Measurements from ENCODE around the gene EPN1. TPM values are rescaled to one million over a fixed set of nuclear protein-coding genes. Genes with fewer than 3 reads are reported as not detected.

The EPN1 gene
- 112 and 155 TPM in 2 replicates for total RNA-seq

DNA sequence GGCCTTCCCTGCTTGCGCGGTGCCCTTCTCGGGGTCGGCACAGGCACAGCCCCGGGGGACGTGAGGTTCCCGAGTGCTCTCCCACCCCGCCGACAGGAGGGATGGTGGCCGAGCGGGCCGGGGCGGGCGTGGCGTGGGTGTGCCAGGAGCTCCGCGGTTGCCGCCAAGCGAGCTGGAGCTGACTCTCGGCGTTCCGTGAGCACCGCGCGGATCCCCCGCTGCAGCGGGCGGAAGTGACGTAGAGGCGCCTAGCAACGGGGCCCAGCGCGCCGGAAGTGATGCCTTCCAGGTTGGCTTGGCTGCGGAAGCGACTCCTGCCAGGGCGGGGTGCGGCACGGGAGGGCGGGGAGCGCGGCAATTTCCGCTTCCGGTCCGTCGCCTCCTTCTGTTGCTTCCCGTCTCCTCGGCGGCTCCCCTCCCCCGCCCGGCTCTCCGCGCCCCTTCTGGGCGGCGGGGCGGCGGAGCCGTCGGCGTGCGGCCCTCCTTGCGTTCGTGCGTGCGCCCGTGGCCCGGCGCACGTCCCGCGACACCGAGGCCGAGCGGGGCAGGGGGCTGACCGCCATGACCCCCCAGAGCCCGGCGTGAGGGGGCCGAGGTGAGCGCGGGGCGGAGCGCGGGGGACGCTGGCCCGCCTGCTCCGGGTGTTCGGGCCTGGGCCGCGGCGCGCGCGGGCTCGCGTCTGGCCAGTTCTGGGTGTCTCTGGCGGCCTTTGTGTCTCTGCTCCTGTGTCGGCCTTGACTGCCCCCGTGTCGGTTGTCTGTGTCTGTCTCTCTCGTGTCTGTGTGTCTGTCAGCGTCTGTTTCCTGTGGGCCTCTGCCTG is at the start of gene EPN1:
Gene EPN1, plus strand, starts transcription at position 386 of the 820 bp plus-strand sequence. CDS start 3,402 bp downstream, outside the sequence.

DNA sequence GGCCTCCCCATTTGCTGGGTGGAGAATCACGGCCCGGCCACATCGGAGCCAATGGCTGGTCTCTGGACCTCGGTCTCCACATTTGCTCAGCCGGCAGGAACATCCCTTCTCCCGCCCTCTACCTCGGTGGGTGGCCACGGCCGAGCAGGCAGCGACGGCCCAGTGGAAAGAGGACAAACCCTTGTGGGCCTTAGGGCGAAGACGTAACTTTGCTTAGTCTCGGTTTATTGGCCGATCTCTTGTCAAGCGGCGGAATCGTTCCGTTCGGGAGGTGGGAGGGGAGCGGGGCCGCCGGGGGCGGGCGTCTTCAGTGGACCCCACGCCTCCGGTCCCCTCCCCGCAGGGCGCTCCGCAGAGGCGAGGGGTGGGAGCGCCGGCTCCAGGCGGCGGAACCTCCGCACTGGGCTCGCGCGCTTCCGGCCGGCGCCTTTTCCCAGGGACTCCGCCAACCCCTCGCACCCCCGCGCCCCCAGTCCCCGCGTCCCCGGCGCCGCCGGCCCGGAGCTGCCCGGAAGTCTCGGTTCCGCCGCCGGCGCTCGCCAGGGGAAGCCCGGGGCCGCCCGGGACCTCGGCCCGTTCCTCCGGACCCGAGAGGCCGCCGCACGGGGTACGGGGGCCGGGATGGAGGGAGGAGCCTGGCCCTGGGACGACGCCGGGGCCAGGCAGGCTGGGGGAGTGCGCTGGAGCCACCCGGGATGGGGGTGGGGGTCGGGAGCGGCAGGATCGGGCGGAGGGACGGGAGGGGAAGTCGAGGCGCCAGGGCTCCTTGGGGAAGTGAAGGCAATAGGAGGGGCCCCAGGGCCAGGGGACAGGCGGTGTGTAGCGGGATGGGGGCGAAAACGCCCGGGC is 34.2 kb upstream of the EPN1 start, which contains the start of gene ZNF580:
Gene ZNF580, plus strand, starts transcription at position 426 of the 849 bp plus-strand sequence. CDS start 1,507 bp downstream, outside the sequence.

DNA sequence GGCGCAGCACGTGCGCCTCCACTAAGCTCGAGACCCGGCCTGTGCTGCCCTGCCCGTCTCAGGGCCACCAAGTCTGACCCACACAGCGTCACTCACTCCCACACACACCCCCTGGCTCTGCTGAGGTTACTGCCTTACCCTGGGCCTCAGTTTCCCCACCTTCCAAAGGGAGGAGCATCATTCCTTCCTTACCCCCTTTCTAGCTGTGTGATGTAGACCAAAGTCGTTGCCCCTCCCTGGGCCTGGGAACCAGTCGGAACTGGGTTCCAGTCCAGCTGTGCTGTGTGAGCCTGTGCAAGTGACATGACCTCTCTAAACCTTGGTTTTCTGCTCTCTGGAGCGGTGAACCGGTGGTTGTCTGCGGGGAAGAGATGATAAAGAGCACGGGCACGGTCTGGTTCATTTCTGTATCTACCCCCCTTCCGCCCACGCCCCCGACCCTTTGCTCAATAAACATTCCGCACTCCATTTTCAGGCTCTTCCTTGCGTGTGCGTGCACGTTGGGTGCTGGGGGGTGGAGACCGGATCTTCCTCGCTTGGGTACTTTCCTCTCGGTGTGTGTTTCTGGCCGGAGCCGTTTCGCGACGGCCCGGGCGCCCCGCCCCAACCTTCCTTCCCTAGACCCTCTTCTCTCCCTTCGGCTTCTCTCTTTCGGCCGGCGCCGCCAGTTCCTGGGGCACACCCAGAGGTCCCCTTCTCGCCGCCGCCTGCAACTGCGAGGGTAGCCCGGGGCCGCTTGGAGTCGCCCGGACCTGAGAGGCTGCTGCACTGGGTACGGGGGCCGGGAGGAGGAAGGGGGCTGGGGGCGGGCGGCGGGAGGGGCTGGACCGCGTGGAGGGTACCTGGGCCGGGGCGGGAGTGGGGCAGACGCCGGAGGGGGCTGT is 31.8 kb upstream of the EPN1 start, which contains the start of gene ZNF581:
Gene ZNF581, plus strand, starts transcription at position 647 of the 884 bp plus-strand sequence. CDS start 923 bp downstream, outside the sequence.

DNA sequence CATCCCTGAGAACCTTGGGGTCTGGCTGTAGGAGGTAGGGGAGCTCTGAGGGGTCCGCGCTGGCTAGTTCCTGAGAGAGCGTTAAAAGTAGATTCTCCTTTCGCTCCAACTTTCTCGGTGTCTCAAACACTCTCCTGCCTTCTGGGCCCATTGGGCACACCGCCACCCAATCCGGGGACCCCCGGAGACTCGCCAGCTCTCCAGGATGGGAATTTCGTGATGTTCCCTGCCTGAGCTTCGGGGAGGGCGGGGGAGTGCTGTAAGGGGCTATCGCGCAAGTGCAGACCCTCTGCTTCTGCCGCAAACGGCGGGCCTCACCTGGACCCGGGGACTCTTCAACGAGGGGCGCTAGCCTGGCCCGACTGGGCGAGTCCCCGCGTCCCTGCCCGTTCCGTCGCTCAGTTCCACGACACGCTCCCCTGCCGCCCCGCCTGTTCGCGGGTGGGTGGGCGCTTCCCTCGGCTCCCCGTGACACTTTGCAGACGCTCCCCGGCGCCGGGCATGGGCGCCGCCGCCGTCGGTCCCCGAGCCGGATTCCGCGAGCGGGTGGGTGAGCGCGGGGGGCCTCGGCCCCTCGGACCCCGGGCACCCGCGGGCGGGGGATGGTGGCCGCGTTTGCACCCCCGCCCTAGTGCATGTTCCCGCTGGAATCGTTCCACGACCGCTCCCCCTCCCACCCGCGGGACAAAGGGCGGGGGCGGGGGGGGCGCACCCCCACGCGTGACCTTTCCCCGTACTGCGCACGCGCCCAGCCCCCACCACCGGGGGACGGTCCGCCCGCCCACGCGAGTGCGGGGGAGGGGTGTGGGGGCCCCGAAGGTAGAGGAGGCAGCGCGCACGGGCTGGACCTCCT is 27.1 kb upstream of the EPN1 start, which contains the start of gene CCDC106:
Gene CCDC106, plus strand, starts transcription at position 481 of the 853 bp plus-strand sequence. CDS start 835 bp downstream, outside the sequence.

DNA sequence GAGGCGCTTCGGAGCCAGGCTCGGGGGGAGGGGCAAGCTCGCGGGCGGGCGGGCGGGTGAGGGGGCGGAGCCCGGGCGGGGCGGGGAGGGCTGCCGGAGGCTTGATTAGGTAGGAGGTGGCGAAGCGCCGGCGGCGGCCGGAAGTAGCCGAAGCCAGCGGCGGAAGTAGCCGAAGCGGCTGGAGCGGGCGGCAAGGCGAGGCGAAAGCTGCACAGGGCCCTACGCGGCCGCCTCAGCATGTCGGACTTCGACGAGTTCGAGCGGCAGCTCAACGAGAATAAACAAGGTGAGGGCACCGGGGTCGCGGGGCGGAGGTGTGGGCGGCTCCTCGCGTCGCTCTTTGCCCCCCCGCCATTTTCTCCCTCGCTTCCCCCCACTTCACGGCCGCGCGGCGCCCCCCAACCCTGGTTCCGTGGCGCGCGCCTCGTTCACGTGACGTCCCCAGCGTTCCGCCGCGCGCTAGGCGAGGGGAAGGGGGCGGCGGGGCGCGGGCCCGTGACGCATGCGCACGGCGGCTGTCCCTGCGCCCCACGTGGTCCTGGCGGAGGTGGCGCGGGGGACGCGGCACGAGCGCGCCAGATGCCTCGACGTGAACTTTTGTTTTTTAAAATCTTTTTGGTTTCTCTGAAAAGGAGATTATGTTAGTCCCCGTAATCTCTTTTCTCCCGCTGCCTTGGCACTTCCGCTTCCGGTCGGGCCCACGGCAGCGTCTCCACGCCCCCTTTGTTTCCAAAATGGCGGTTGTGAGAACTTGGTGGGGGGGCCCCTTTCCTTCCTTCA is 20.0 kb upstream of the EPN1 start, which contains the start of gene U2AF2:
Gene U2AF2, plus strand, starts transcription at position 168 of the 780 bp plus-strand sequence. Its CDS starts 70 bp downstream, at position 238.

DNA sequence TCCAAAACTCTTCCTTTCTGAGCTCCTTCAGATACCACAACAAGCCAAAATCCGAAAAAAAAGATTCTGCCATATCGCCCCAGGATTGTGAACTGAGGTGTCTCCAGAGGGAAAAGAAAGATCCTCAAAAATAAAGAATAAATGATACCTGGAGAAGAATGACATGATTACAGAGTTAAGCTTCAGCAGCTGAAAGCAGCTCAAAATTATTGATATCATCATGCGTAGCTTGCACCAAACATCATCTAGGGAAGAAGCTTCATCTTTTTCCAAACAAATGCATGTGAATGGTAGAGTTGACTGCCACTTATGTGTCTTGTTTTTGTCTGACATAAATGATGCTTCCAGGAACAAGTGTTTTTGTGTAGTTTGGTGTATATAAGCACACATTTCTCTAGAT is 63.3 kb downstream of the EPN1 start, which contains the start of gene NLRP9:
Gene NLRP9, minus strand, starts transcription at position 101 of the 400 bp plus-strand sequence. Its CDS starts 28 bp downstream, at position 73.

DNA sequence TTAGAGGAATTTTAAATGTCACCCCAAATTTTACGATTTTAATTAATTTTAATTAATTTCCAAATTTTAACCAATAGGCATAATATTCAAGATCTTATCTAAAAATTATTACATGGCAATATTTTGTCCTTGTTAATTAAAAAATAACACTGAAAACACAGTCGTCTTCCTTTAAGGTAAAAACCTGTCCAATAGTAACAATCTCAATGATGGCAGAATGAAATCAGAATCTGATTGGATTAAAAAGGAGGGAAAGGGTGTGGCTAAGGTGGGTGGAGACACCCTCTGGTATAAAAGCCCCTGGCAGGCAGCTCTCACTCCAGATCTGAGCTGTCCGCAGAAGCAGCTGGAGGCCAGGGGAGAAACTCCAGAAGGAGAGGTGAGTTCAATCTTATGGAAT is 83.8 kb downstream of the EPN1 start, which contains the start of gene RFPL4A:
Gene RFPL4A, plus strand, starts transcription at position 301 of the 400 bp plus-strand sequence. CDS start 2,704 bp downstream, outside the sequence.

Other genes starting within 250 kb of the EPN1 start
- gene SHISA7, start 231.9 kb upstream of the EPN1 start, total RNA-seq: under 0.01 TPM in 1 of 2 replicates, not detected in the other
- 102 and 133 TPM in 2 replicates for gene ISOC2, start 213.6 kb upstream of the EPN1 start, total RNA-seq
- gene C19orf85, start 210.5 kb upstream of the EPN1 start, total RNA-seq: not detected in 2 replicates
- gene ZNF628, start 198.6 kb upstream of the EPN1 start, total RNA-seq: 8.8 and 19.0 TPM in 2 replicates
- gene NAT14, start 190.0 kb upstream of the EPN1 start, total RNA-seq: 27.2 and 76.3 TPM in 2 replicates
- 0.81 and 34.0 TPM in 2 replicates for gene SSC5D, start 186.8 kb upstream of the EPN1 start, total RNA-seq
- 2.4 and 7.9 TPM in 2 replicates for gene SBK2, start 138.1 kb upstream of the EPN1 start, total RNA-seq
- gene SBK3, start 129.7 kb upstream of the EPN1 start, total RNA-seq: 0.13 and 0.16 TPM in 2 replicates
- gene ZNF579, start 94.4 kb upstream of the EPN1 start, total RNA-seq: 10.8 and 25.7 TPM in 2 replicates
- 6.0 and 8.5 TPM in 2 replicates for gene FIZ1, start 75.7 kb upstream of the EPN1 start, total RNA-seq
- gene ZNF524, start 74.9 kb upstream of the EPN1 start, total RNA-seq: 18.4 and 25.5 TPM in 2 replicates
- gene ZNF865, start 69.6 kb upstream of the EPN1 start, total RNA-seq: 4.6 and 12.7 TPM in 2 replicates
- 3.7 and 6.7 TPM in 2 replicates for gene ZNF784, start 50.7 kb upstream of the EPN1 start, total RNA-seq
- 24.8 and 59.3 TPM in 2 replicates for gene ZNF580, start 34.2 kb upstream of the EPN1 start, total RNA-seq
- gene ZNF581, start 31.6 kb upstream of the EPN1 start, total RNA-seq: 23.1 and 60.6 TPM in 2 replicates
- gene CCDC106, start 27.0 kb upstream of the EPN1 start, total RNA-seq: 10.6 and 30.8 TPM in 2 replicates
- gene U2AF2, start 20.2 kb upstream of the EPN1 start, total RNA-seq: 113 and 234 TPM in 2 replicates
- not detected in 2 replicates for gene NLRP9, start 63.2 kb downstream of the EPN1 start, total RNA-seq
- not detected in 2 replicates for gene RFPL4A, start 83.9 kb downstream of the EPN1 start, total RNA-seq
- gene RFPL4AL1, start 93.9 kb downstream of the EPN1 start, total RNA-seq: not detected in 2 replicates
- not detected in 2 replicates for gene NLRP11, start 156.8 kb downstream of the EPN1 start, total RNA-seq
- not detected in 2 replicates for gene NLRP4, start 161.3 kb downstream of the EPN1 start, total RNA-seq

Data from mesangial cell (primary cell).